GM19468 (cell line): ENCODE measurements around the gene DEFB131A.
"Not testable (repeated sequence)": the region's sequence is repeated elsewhere in the genome, so short reads cannot be mapped to it uniquely, and the experiment has no call there.

Source experiments
- ATAC-seq: cut with Tn5 transposase; IDR thresholded peaks from one replicate; pipeline ENCODE4 v1.9.1; 2021; ENCODE audit warnings: mild to moderate bottlenecking, moderate library complexity, moderate number of reproducible peaks; ENCODE audit not compliant: unreplicated experiment; ENCODE audit errors: extremely low read depth

DEFB131A gene

DNA sequence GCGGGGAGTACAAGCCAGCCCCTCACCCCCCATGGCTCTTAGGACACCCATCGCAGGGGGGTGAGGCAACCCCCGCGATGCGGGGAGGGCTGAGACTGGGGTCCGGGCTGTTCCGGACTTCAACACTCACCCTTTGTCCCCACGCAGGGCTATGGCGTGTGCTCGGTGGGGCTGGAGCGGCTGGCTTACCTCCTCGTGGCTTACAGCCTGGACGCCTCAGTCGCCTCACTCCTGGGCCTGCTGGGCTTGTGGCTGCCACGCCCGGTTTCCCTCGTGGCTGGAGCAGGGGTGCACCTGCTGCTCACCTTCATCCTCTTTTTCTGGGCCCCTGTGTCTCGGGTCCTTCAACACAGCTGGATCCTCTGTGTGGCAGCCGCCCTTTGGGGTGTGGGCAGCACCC is 49.4 kb downstream of the DEFB131A start:
- ATAC-seq, result not testable (repeated sequence)

DNA sequence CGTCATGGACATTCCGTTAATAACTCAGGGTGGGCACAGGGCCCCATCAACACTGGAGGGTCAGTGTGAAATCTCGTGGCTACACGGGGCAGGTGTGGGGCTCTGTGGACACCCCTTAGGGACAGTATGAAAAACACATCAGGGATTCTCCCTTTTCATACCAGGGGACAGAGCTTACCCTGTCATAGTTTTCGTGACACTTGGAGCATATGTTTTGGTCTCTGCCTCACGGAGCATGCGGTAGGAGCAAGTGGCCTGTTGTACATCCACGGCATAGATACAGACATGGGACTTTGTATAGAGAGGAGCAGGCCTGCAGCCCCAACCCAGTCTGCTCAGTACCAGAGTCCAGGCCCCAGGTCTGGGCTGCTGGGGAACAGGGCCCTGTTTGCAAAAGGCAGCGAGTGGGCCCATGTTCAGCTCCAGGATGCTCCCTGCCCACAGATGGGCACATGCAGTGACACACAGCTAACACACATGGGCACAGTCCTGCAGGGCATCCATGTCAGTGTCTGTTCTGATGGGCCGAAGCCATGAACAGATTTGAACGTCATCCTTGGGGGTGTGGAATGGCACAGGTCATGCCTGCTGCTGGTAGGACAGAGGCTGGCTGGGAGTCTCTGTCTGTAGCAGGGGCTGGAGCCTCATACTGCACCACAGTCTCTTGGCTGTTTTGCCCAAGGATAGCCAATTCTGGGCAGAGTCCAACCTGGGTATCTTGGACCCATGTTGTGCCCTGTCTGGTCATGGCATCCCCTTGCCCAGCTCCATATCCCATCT is 50.2 kb downstream of the DEFB131A start:
- not testable (repeated sequence) for ATAC-seq

DNA sequence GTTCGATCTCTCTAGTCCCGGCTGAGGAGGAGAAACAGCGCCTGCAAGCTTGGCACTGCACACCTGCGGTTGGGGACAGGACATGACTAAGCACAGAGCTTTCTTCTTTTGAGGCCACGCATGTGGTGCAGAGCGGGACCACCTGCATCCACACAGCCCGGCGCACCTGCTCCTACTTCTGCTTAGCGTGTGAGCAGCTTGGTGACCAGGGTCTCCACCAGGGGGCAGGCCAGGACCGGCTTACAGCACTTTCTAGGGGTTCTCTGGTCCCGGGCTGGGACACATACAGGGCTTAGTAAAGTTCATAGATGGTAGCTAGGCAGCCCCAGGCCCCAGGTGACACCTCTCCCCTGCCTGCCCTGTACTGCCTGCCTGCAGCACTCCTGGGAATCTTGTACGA is 51.2 kb downstream of the DEFB131A start:
- not testable (repeated sequence) for ATAC-seq

DNA sequence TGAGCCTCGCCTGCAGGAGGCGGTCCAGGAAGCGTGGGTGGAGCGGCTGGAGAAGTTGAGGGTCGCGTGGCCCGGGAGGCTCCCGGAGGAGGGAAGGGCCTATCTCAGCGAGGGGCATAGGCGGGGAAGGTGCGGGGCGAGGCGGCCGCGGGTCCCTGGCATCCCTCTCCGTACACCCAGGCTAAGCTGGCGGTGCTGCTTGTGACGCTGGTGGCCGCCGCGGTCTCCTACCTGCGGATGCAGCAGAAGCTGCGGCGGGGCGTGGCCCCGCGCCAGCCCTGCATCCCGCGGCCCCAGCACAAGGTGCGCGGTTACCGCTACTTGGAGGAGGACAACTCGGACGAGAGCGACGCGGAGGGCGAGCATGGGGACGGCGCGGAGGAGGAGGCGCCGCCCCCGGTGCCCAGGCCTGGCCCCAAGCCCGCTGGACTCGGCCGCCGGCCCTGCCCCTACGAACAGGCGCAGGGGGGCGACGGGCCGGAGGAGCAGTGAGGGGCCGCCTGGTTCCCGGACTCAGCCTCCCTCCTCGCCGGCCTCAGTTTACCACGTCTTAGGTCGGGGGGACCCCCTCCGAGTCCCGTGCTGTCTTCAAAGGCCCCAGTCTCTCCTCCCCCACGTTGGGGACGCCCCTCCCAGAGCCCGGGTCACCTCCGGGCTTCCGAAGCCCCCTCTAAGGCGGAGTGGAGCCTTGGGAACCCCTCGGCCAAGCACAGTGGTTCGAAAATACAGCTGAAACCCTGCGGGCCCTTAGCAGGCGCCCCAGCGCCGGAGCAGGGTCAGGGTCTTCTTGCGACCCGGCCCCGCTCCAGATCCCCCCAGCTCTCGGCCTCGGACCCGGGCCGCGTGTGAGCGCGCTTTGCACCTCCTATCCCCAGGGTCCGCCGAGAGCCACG is 53.6 kb downstream of the DEFB131A start:
- ATAC-seq, result not testable (repeated sequence)

DNA sequence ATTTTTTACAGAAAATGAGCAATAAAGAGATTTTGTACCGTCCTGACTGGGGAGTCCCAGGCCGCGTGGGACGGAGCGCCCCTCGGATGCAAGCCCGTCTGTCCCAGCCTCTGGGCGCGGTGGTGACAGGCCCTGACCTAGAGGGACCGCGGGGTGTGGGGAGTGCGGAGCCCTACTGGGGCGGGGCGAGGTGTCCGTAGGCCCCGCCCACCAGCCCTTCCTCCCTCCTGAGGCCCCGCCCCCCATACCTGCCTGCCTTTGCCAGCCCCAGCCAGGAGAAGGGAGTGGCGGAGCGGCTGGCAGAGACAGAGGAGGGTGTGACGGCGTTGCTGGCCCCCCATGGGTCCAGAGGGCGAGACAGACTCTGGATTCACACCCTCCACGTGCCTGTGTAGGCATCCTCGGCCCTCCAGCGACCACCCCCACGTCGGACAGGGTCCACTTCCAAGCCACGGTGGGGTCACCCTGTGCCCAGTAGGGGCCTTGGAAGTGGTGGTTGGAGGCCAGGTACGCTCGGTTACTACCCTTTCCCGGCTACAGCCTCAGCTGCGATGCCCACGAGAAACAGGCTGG is 54.3 kb downstream of the DEFB131A start:
- ATAC-seq, result not testable (repeated sequence)

DNA sequence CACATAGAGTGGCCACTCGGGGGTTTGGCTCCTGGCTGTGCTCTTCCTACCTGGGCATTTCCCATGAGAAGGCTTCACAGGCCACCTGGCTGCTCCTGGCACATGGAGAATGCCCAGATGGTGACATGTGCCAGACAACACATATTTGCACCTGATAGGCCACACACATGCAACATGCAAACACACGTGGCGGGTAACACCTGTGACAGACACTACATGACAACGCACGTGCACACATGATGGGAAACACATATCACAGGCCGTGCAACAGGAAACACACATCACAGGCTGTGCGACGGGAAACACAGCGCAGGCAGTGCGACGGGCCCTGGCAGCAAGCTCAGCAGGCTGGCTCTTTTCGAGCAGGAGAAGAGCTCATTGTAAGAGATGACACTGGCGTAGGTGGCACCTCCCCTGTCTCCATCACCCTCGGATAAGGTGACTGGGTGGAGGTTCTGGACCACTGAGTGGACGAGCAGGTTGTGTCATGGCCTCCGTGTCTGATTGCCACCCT is 55.8 kb downstream of the DEFB131A start:
- ATAC-seq, result not testable (repeated sequence)
